Amniotic epithelial cell (primary cell): ENCODE measurements around the gene DIRAS2.
A peak's percentile ranks its signal among the peaks of the same experiment; 100 is the strongest.
"Not testable (repeated sequence)": the region's sequence is repeated elsewhere in the genome, so short reads cannot be mapped to it uniquely, and the experiment has no call there.

Source experiments
- DNase-seq: peaks from one replicate; pipeline ENCODE4 v3.0.0-alpha.2; 2010; ENCODE audit warnings: low read depth

Gene DIRAS2

DNA sequence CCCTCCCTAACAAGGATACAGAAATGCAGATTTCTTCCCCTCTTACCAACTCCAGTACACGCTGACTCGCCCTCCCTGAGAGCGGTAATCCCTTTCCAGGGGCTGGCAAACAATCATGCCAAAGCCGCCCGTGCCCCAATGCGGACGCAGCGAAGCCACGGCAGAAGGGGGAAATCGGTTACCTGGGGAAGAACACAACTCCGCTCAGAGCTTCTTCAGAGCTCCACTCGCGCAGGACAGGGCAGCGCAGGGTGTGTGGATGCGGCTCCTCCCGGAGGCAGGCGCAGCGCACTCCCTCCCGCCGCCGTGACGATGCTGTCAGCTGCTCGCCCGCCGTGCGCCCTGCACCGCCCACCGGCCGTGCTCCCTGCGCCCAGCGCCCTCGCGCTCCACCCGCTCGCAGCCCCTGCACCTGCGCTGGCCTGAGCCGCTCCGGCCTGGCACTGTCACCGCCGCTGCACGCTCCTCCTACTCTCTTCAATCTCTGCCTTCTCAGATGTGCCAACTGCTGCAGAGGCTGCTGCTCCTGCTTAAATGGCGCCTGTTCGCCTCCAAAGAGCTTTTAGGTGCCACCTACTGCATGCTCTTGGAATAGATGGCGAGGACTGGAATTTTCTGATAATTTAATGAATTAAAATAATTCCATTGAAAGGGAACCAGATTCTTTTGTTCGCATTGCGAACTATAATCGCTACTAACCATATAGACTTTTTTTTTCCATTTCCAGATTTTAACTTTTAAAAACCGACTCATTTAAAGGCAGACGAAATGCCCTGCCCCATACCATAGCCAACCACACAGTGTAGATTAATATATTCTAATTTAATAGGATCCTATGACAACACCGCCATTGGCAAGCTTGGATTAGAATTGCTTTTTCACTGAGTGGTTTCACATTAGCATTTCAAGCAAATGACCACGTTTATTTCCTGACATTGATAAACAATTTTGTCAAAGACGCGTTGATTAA, at the start of gene DIRAS2:
DIRAS2 (minus strand) TSS at position 255 of the 970 bp plus-strand sequence. CDS start 28,997 bp downstream, outside the sequence.
- peak; percentile 27 for DNase-seq

DNA sequence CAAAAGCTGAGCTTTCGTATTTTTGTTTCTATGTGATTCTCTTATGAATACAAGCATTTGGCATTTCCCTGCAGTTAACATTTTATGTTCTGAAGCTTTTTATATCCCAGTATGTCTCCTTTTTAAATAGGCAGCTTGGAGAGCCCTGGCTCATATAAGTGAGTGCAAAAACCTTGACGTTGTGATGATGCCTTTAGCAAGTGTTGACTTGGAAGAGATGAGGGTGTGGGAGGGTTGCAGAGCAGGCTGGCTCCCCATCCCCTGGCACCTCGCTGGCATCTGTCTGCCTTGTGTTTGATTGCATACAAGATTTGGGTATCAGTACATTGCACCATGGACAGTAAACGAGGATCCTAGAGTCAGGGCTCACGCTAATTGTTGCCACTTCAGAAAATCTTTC, 42.1 kb upstream of the DIRAS2 start:
- DNase-seq: no peak

GRCh38 chr9:90684106-90684505, 41.5 kb upstream of the DIRAS2 start:
- DNase-seq: no peak

- no peak for DNase-seq
Measured at GRCh38 chr9:90680534-90680933, 37.9 kb upstream of the DIRAS2 start.

GRCh38 chr9:90665072-90665471, 22.4 kb upstream of the DIRAS2 start:
- DNase-seq: no peak

GRCh38 chr9:90659650-90660364, 17.2 kb upstream of the DIRAS2 start:
- DNase-seq: peak; percentile 34

- no peak for DNase-seq
Measured at GRCh38 chr9:90658783-90659182, 16.2 kb upstream of the DIRAS2 start.

GRCh38 chr9:90658181-90658580, 15.6 kb upstream of the DIRAS2 start:
- DNase-seq: no peak

DNA sequence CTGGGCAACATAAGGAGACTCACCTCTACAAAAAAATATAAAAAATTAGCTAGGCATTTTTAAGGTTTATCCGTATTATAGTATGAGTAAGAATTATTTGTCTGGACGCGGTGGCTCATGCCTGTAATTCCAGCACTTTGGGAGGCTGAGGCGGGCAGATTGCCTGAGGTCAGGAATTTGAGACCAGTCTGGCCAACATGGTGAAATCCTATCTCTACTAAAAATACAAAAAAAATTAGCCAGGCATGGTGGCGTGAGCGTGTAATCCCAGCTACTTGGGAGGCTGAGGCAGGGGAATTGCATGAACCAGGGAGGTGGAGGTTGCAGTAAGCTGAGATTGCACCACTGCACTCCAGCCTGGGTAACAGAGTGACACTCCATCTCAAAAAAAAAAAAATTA, 14.3 kb upstream of the DIRAS2 start:
- not testable (repeated sequence) for DNase-seq

DNA sequence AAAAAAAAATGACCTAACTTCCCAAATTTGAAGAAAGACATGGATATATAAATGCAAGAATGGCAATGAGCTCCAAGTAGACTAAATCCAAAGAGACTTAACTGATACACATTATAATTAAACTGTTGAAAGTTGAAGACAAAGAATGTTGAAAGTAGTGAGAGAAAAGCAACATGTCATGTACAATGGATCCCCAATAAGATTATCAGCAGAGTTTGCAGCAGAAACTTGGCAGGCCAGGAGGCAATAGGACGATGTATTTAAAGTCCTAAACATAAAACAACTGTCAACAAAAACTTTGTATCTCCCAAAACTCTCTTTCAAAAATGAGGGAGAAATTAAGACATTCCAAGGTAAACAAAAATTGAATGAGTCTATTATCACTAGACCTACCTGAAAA, 8.6 kb upstream of the DIRAS2 start:
- DNase-seq: no peak

DNA sequence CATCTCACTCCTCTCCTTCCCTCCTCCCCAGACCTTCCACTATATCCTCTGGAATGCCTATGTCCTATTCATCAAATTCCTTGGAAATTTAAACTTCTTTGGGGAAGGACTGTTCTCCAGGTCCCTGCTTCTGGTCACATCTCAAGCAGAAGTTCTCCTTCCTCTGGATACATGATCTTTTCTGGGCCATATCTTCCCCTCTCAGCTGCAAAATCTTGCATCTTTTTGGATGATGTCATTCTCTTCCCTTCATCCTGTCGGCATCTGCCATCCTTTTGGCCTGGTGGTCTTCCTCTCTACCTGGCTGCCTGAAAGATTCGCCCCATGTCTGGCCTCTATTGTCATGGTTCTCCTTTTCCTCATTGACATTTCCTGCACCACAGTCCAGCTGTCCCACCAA, 5.2 kb upstream of the DIRAS2 start:
- DNase-seq: no peak

- DNase-seq: no peak
Measured at GRCh38 chr9:90645721-90646120, 3.1 kb upstream of the DIRAS2 start.

DNA sequence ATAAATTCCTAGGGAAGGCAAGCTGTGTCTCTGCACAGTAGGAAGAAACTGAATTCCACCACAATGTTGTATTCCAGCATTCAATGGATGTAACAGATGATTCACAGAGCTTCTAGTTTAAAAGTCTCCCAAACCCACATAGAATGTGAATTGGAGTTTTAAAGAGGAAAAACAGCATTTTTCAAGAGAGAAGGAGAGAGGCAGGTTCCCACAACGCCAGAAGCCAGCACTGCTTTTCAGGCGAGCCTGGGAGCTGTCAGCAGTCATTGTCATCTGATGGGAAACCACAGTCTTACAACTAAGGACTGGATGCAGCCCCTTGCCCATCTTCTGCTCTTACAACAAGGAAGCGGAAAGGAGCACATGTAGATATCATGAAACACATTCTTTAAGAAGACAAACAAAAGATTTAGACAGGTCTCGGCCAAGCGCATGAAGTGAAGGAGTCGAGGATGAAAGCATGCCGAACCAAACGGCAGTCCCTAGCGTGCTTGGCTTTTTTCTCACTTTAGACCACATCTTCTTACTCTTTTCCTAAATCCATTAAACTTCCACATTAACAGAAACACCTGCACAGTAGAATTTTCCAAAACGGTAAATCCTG, 638 bp downstream of the DIRAS2 start:
- no peak for DNase-seq

DNA sequence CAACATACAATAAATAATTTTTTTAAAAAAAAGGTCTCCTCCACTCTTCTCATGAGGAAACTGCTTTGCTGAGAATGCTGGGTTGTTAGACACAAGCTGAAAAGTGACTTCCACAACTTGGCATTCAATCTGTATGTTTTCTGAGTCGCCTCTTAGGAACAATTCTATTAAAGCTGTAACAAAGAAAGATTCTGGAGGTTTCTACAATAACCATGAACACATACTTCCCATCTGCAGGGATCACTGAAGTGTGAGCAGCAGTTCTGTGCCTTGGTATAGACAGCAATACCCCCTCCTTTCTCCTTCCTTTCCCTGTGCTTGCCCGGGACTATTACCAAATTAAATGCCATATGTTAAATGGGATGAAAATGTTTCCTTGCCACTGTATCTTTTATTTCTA, 1.5 kb downstream of the DIRAS2 start:
- DNase-seq: no peak

DNA sequence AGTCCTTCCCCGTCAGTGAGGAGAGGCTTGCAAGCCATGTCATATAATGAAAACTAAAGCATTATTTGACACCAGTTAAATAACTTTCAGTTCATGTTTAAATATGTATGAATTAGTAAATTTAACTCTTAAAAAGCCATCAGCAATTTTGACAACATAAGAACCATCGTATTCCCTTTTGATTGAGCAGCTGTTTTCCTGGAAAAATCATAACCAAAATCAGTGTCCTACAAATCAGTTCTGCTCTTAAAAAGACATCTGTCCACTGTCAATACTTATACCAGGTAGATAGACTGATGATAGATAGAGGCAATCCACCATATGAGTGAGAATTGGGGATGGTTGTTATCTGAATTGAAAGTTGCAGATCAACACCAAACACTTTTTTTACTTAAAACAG, 2.3 kb downstream of the DIRAS2 start:
- no peak for DNase-seq

GRCh38 chr9:90637626-90638025, 5.0 kb downstream of the DIRAS2 start:
- DNase-seq: no peak

DNA sequence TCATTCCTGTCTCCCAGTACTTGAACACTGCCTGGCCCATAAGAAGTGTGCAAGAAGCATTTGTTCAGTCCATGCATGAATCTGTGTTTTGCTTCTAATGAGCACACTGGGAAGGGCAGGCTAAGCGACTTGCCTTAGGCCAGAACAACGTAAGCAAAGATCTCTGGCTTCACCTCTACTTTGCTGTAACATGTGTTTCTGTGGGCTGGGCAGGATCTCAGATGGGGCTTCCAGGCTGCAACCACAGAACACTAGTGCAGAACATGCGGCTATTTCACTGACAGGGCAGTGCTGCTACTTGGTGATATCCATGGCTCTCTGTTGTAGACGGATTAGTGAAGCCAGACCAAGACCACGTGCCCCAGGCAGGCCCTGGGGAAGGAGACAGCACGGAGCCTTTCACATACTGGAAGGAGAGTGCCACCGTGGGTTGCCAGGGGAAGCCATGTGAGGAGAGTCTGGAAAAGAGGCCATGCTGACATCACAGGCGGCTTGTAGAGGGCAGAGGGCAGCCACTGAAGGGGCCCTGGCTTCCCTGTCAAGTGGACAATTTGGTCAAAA, 9.9 kb downstream of the DIRAS2 start:
- no peak for DNase-seq

GRCh38 chr9:90631964-90632363, 10.7 kb downstream of the DIRAS2 start:
- no peak for DNase-seq

- no peak for DNase-seq
Measured at GRCh38 chr9:90629991-90630390, 12.6 kb downstream of the DIRAS2 start.

DNA sequence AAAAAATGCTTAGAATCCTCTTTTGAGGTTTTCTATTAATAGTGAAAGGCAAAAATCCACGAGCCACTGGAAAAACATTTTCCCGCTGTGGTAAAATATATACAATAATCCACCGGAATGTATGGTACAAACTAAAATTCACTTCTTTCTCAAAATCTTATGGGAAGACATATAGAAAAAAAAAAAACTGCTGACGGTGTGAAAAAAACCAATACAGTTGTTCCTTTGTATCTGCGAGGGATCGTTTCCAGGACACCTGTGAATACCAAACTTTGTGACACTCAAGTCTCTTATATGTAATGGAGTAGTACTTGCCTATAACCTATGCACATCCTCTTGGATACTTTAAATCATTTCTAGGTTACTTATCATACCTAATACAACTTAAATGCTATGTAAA, 13.3 kb downstream of the DIRAS2 start:
- DNase-seq: no peak

- DNase-seq: no peak
Measured at GRCh38 chr9:90616806-90617205, 25.8 kb downstream of the DIRAS2 start.

GRCh38 chr9:90613502-90613901, 29.1 kb downstream of the DIRAS2 start:
- no peak for DNase-seq
